Subcutaneous adipose tissue (tissue), 4 donors: ENCODE results near the gene RELL1. TPM values are rescaled to one million over a fixed set of nuclear protein-coding genes. Genes with fewer than 3 reads are reported as not detected.

Experiments
- total RNA-seq, 4 donors: library from RNA; depleted of rRNA; stranded (reverse); fragments of >200 nt; gene quantifications; one replicate each; pipeline ENCODE4 v1.1.0, GENCODE V29; 2016
- TF ChIP-seq, protein P1 (sequence below): fragments of 450-650 bp; IDR thresholded peaks from one replicate; pipeline ENCODE4 v1.5.1; 2016; ENCODE audit warnings: low read depth, mild to moderate bottlenecking, control low read depth, antibody characterized with exemption, moderate library complexity

The RELL1 gene
- total RNA-seq, 4 donors from 2014 or later: 56.7 to 124 (median 74.5) TPM

DNA sequence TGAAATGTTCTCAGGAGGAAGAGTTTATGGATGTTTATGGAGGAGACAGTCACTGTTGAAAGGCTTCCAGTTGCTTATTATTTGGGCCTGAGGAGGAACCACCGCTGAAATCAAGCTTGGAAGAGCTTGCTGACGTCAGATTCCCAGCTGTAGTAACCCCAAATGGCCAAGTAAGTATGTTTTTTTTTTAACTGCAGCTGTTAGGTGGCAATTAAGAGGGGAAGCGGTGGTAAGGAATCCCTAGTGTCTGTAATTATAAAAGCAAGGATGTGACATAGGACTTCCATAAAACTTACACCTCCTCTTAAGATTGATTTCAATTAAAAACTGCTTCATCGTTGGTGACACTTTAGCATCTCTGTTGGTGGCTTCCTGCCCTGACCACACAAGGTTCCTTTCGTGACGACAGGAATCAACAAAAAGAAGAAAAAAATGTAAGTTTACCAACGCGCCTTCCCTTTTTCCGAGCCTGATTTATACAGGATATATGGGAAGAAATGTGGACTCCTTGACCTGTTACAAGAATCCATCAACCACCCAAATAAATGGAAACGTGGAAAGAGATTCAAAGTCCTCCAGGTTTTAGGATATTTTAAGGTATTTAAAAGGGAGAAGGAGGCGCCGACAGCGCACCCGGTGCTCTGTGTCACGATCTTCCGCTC, 884 bp downstream of the RELL1 start:
- TF ChIP-seq, protein P1, sequence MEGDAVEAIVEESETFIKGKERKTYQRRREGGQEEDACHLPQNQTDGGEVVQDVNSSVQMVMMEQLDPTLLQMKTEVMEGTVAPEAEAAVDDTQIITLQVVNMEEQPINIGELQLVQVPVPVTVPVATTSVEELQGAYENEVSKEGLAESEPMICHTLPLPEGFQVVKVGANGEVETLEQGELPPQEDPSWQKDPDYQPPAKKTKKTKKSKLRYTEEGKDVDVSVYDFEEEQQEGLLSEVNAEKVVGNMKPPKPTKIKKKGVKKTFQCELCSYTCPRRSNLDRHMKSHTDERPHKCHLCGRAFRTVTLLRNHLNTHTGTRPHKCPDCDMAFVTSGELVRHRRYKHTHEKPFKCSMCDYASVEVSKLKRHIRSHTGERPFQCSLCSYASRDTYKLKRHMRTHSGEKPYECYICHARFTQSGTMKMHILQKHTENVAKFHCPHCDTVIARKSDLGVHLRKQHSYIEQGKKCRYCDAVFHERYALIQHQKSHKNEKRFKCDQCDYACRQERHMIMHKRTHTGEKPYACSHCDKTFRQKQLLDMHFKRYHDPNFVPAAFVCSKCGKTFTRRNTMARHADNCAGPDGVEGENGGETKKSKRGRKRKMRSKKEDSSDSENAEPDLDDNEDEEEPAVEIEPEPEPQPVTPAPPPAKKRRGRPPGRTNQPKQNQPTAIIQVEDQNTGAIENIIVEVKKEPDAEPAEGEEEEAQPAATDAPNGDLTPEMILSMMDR: no peak

DNA sequence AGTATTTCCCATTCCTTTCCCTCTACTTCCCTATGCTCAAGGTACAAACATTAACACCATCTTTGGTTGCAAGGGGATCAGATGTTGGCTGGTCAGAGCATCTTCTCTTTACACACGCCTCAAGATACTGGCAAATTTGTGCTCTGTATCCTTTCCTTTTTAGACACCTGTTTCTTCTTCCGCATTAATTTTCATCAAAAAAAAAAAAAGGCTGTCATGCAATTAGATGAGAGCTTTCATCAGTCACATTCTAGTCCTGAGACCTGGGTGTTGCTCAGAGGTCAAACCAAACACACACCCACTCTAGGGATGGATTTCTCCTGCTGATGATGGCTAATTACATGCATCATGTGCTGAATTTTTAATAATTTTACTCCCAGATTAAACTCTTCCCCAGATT, 2.0 kb downstream of the RELL1 start:
- TF ChIP-seq, protein P1: no peak

DNA sequence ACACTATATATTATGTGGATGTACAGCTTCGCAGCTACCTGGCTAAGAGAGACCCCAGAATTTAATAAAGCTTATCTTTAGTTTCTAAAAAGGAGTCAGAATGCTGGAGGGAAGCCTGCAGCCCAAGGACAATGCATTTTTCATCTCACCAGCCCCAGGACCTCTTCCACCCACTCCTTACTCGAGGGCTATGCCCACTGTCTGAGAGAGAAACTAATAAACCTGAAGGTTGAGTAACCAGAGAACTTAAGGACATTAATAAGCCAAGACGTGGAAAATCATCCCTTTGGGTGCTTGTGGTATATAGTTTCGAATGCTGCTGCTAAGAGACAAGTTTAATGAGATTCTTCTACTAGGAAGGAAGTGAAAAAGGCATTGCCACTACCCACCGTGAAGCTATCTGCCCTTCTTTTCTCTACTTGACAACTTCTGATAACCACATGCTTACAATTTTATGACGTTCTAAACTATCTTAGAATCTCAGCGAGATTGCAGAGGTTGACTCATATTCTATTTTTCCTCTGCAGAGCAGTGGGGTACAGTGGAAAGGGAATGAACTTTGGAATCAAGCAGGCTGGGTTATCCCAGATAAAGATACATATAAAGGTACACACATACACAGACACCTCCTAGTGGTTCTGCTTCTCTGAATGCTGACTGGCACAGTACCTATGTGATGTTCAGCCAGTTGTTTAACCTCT, 3.3 kb downstream of the RELL1 start:
- TF ChIP-seq, protein P1: no peak

DNA sequence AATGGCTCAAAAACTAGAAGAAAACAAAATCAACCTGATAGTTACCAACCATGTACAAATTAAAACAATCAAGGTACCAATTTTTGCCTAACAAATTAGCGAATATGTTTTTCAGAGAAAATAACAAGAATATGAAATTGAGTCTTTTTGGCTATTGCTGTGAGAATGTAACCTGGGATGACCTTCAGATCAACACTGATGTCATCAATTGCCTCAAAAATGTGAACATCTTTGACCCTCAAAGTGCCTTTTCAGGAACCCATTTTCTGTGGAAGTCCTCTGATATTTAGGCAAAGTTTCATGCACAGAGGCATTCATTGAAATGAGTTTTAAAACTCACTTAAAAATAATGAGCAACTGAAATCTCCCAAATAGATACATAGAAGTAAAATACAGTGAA, 6.1 kb downstream of the RELL1 start:
- TF ChIP-seq, protein P1: no peak

DNA sequence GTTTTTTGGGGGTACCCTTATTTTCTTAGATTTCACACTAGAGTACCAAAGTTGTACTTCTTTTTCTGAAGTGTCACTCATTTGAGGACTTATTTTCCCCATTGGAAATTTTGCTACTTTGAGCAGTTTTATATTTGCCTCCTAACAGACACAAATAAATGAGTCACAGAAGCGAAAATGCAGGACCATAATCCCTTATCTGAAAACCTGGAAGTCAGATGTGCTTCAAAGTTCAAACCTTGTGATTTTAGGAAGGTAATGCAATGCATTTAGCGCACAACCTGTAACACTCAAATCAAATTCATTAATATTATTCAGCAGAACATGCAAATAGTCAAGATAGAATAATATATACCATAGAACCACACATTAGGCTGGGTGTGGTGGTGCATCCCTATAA, 6.9 kb downstream of the RELL1 start:
- TF ChIP-seq, protein P1: no peak

DNA sequence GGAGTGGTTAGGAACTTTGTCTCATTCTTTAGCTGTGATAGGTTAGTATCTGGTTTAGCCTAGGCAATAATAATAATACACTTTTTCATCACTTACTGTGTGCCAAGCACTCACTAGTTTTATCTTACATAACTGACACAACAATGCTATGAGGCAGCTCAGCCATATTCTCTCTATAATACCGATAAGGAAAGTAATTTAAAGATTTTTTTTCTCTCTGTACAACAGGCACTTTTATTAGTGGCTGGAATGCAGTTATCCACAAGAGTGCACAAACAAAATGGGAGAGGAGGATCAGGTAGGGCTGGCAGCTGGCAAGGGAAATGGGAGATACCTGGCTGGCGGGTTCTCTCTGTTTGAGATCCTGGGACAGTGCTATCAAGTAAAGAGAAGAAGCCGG, 7.6 kb downstream of the RELL1 start:
- TF ChIP-seq, protein P1: no peak

DNA sequence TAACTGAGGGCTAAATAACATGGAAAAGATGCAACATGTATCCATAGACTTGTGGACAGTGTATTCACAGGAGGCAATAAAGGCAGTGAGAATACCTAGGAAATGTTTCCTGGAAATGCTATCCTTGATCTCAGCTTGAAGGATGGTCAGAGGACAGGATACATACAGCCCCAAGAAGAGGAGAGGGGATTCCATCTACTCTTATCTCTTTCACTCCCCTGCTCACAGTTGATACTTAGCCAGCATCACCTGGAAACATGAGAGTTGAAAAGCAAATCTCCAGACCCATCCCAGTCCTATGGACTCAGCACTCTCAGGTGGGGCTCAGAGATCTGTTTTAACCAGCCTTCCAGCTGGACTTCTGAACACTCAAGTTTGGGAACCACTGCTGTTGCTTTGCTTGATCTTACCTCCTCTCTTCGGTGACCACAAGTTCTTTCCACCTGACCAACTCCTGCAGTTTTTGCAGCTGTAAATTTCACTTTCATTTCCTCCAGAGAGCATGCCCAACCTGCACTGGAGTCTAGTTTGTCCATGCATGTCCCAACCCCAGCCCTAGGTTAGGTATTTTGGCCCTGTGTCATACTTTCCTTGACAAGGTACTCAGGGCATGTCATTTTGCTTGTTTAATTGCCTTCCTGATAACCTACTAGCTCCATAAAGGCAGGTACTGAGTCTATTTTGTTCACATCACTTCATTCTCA, 10.4 kb downstream of the RELL1 start:
- TF ChIP-seq, protein P1: no peak
